Measurements from ENCODE around the gene OR52E1.

Gene OR52E1

GRCh38 chr11:5117588-5117987 lies 48.2 kb downstream of the OR52E1 start:
- no peak for DNase-seq (ENCODE audit: low spot score)

- DNase-seq (ENCODE audit: low spot score) = no peak
Measured at GRCh38 chr11:5118893-5119292, 49.5 kb downstream of the OR52E1 start.

Measured in ecto neural progenitor cell (in vitro differentiated cells).